Measurements from ENCODE around the gene AVPR2. TPM values are rescaled to one million over a fixed set of nuclear protein-coding genes. Genes with fewer than 3 reads are reported as not detected.

The AVPR2 gene
- total RNA-seq, 4 donors from 2014 or later = 2.1 to 9.3 (median 5.7) TPM

- H3K36me3 ChIP-seq = peaks cover 0 to 11% (median 0%) of the 10 kb centered on the region in 3 donors
- H3K27ac ChIP-seq = peak within 1 kb of the TSS in 3 of 4 donors; percentile 94 to 98 (median 94)
- no peak for TF ChIP-seq EP300 (IDR thresholded peaks at IDR 0.05)
- TF ChIP-seq POLR2A (IDR thresholded peaks at IDR 0.05) = no peak
- no peak for TF ChIP-seq CTCF (IDR thresholded peaks at IDR 0.05)
- 16 to 32% methylated on average over 12 to 36 of the region's 59 CpGs for WGBS, 2 donors
- no peaks in the 10 kb centered on the region for H3K9me3 ChIP-seq
- H3K27me3 ChIP-seq = peaks cover 0 to 22% of the 10 kb centered on the region in 2 donors
- H3K4me3 ChIP-seq = peak within 1 kb of the TSS; percentile 37 to 71 (median 57)
- DNase-seq (ENCODE audit: low spot score in 2 of 2) = no peak
- peaks cover 0 to 71% (median 19%) of the 10 kb centered on the region in 4 donors for H3K4me1 ChIP-seq
Measured at GRCh38 chrX:153925739-153926551, 21.5 kb downstream of the AVPR2 start, which contains the start of gene ARHGAP4. TSS of gene ARHGAP4 (minus strand) at chrX:153926264. CDS start at chrX:153926202, 62 bp downstream.

- WGBS, 2 donors = 31% methylated on average over 4 of the region's 4 CpGs; no CpG with 5 or more reads in 1 of the 2 donors
- H3K27ac ChIP-seq = peak overlapping the region in 3 of 4 donors; percentile 94 to 98 (median 94)
- no peaks in the 10 kb centered on the region for H3K9me3 ChIP-seq
- no peak for DNase-seq (ENCODE audit: low spot score in 2 of 2)
- peaks cover 0 to 65% (median 18%) of the 10 kb centered on the region in 4 donors for H3K4me1 ChIP-seq
- peaks cover 0 to 22% of the 10 kb centered on the region in 2 donors for H3K27me3 ChIP-seq
- H3K4me3 ChIP-seq = peak overlapping the region in 3 of 4 donors; percentile 19 to 71 (median 29)
- TF ChIP-seq POLR2A (IDR thresholded peaks at IDR 0.05) (no peak), EP300 (IDR thresholded peaks at IDR 0.05) (no peak), CTCF (IDR thresholded peaks at IDR 0.05) (no peak)
- peaks cover 0 to 17% (median 0%) of the 10 kb centered on the region in 3 donors for H3K36me3 ChIP-seq
Measured at GRCh38 chrX:153926552-153926857, 22.0 kb downstream of the AVPR2 start.

- Histone ChIP-seq H3K27ac (peak overlapping the region; percentile 75 to 98 (median 94)), H3K4me3 (peak overlapping the region; percentile 37 to 71 (median 57)), H3K36me3 (peaks cover 0 to 22% (median 0%) of the 10 kb centered on the region in 3 donors), H3K9me3 (no peaks in the 10 kb centered on the region), H3K27me3 (peaks cover 0 to 22% of the 10 kb centered on the region in 2 donors), H3K4me1 (peaks cover 0 to 60% (median 15%) of the 10 kb centered on the region in 4 donors)
- peak in 1 of 2 donors; percentile 12 for DNase-seq (ENCODE audit: low spot score in 2 of 2)
- 5 to 29% methylated on average over 10 to 29 of the region's 31 CpGs for WGBS, 2 donors
- TF ChIP-seq EP300 (IDR thresholded peaks at IDR 0.05) (no peak), CTCF (IDR thresholded peaks at IDR 0.05) (no peak)
Measured at GRCh38 chrX:153926858-153927671, 22.6 kb downstream of the AVPR2 start.

- Histone ChIP-seq H3K27ac (peak overlapping the region; percentile 75 to 98 (median 94)), H3K36me3 (peaks cover 0 to 28% (median 0%) of the 10 kb centered on the region in 3 donors), H3K4me3 (peak overlapping the region; percentile 37 to 71 (median 57)), H3K4me1 (peaks cover 0 to 54% (median 14%) of the 10 kb centered on the region in 4 donors), H3K27me3 (peaks cover 0 to 22% of the 10 kb centered on the region in 2 donors), H3K9me3 (no peaks in the 10 kb centered on the region)
- WGBS, 2 donors = 18% methylated on average over 8 of the region's 8 CpGs; no CpG with 5 or more reads in 1 of the 2 donors
- no peak for TF ChIP-seq CTCF (IDR thresholded peaks at IDR 0.05)
- no peak for TF ChIP-seq POLR2A (IDR thresholded peaks at IDR 0.05)
- no peak for TF ChIP-seq EP300 (IDR thresholded peaks at IDR 0.05)
- DNase-seq (ENCODE audit: low spot score in 2 of 2) = no peak
Measured at GRCh38 chrX:153927672-153927921, 23.1 kb downstream of the AVPR2 start.
